Astrocyte (in vitro differentiated cells and primary cell): ENCODE measurements around the gene SLC38A3. TPM values are rescaled to one million over a fixed set of nuclear protein-coding genes. Genes with fewer than 3 reads are reported as not detected.
A peak's percentile ranks its signal among the peaks of the same experiment; 100 is the strongest.

Experiments used
- DNase-seq: peaks from one replicate; pipeline ENCODE4 v3.0.0-alpha.2; 2010; ENCODE audit warnings: low read depth
- FAIRE-seq: peaks from 2 replicates; lab custom pipeline; 2011; peaks lifted over from hg19 to GRCh38; lab: Jason Lieb, UNC
- H2AFZ ChIP-seq: 2 replicates; pipeline ENCODE4 v1.6.0; 2012; ENCODE audit warnings: low read depth, low read length, inconsistent platforms
- H3K27ac ChIP-seq: 2 replicates; pipeline ENCODE4 v1.5.1; 2011; ENCODE audit warnings: low read depth, low read length, inconsistent platforms
- H3K27me3 ChIP-seq: 2 replicates; pipeline ENCODE4 v1.6.0; 2011; ENCODE audit warnings: low read length, inconsistent platforms; ENCODE audit not compliant: insufficient read depth
- H3K36me3 ChIP-seq: 2 replicates; pipeline ENCODE4 v1.5.1; 2011; ENCODE audit warnings: low read length, inconsistent platforms; ENCODE audit not compliant: insufficient read depth
- H3K4me1 ChIP-seq: 2 replicates; pipeline ENCODE4 v1.5.1; 2011; ENCODE audit warnings: low read length, inconsistent platforms; ENCODE audit not compliant: insufficient read depth
- H3K4me2 ChIP-seq: 2 replicates; pipeline ENCODE4 v1.6.0; 2012; ENCODE audit warnings: low read length, inconsistent platforms
- H3K4me3 ChIP-seq: 2 replicates; pipeline ENCODE4 v1.5.1; 2011; ENCODE audit warnings: low read depth, mild to moderate bottlenecking, low read length, inconsistent platforms; ENCODE audit not compliant: insufficient read depth
- H3K79me2 ChIP-seq: 2 replicates; pipeline ENCODE4 v1.6.0; 2012; ENCODE audit warnings: mild to moderate bottlenecking, low read length, inconsistent platforms; ENCODE audit not compliant: insufficient read depth
- H3K9ac ChIP-seq: 2 replicates; pipeline ENCODE4 v1.6.0; 2012; ENCODE audit warnings: mild to moderate bottlenecking, low read length, inconsistent platforms
- H3K9me3 ChIP-seq: 2 replicates; pipeline ENCODE4 v1.5.1; 2012; ENCODE audit warnings: low read depth, mild to moderate bottlenecking, low read length, inconsistent platforms; ENCODE audit not compliant: insufficient read depth
- H4K20me1 ChIP-seq: 2 replicates; pipeline ENCODE4 v1.6.0; 2012; ENCODE audit warnings: low read length, inconsistent platforms; ENCODE audit not compliant: insufficient read depth
- H3K27ac Mint-ChIP-seq: one replicate; pipeline ENCODE4 v1.8.0; 2021; ENCODE audit warnings: mild to moderate bottlenecking, mixed read lengths; ENCODE audit not compliant: unreplicated experiment
- H3K27me3 Mint-ChIP-seq: one replicate; pipeline ENCODE4 v1.8.0; 2021; ENCODE audit warnings: low read depth, mixed read lengths; ENCODE audit not compliant: unreplicated experiment
- H3K36me3 Mint-ChIP-seq: one replicate; pipeline ENCODE4 v1.8.0; 2021; ENCODE audit warnings: low read depth, mixed read lengths; ENCODE audit not compliant: unreplicated experiment
- H3K4me1 Mint-ChIP-seq: one replicate; pipeline ENCODE4 v1.8.0; 2021; ENCODE audit warnings: low read depth, mixed read lengths; ENCODE audit not compliant: unreplicated experiment
- H3K4me3 Mint-ChIP-seq: one replicate; pipeline ENCODE4 v1.8.0; 2021; ENCODE audit warnings: mild to moderate bottlenecking, moderate library complexity, mixed read lengths; ENCODE audit not compliant: unreplicated experiment
- H3K9me3 Mint-ChIP-seq: one replicate; pipeline ENCODE4 v1.8.0; 2021; ENCODE audit warnings: mild to moderate bottlenecking, mixed read lengths; ENCODE audit not compliant: unreplicated experiment
- CTCF ChIP-seq: IDR thresholded peaks from 2 replicates; pipeline ENCODE4 v1.5.1; 2011; ENCODE audit warnings: low read depth, mild to moderate bottlenecking, inconsistent platforms, low read length, moderate library complexity; ENCODE audit not compliant: insufficient read depth
- EZH2 ChIP-seq: IDR thresholded peaks from 2 replicates; pipeline ENCODE4 v1.6.1; 2012; ENCODE audit warnings: mild to moderate bottlenecking, low read length, inconsistent platforms; ENCODE audit not compliant: insufficient read depth
- total RNA-seq: library from RNA; stranded (reverse); gene quantifications from 2 replicates; pipeline ENCODE4 v1.2.1, GENCODE V29; 2021

SLC38A3 gene
- total RNA-seq, 1 donor from 2014 or later, result 0.68 TPM

DNA sequence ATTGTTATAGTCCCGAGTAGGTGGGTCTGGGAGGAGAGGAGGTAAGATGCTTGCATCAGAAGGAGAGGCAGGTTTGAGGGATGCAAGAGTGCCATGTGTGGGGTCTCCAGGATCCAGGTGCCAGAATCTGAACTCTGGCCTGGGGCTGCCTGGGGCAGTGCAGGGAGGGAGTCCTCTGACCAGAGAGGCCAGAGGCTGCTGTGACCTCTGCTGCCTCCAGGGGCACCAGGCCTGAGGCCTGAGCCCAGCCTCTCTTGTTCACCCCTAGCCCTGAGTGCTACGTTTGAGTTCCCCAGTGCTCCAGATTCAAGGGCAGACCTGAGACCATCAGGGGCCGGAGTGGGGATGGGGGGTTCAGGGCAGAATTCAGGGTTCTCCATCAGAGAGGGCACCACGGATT lies 7.4 kb downstream of the SLC38A3 start:
- no peak overlapping the region for H3K4me3 ChIP-seq
- Mint-ChIP-seq H3K27me3 (peaks cover 24% of the 10 kb centered on the region), H3K36me3 (no peaks in the 10 kb centered on the region), H3K4me1 (peaks cover 4% of the 10 kb centered on the region), H3K4me3 (no peak overlapping the region), H3K9me3 (no peaks in the 10 kb centered on the region), H3K27ac (peak overlapping the region; percentile 75)
- H2AFZ ChIP-seq, result no peak overlapping the region
- no peak for TF ChIP-seq EZH2
- TF ChIP-seq CTCF, result no peak
- DNase-seq, result no peak
- no peak overlapping the region for H3K9ac ChIP-seq
- no peaks in the 10 kb centered on the region for H3K9me3 ChIP-seq
- FAIRE-seq, result no peak
- H3K27ac ChIP-seq, result no peak overlapping the region
- no peaks in the 10 kb centered on the region for H3K27me3 ChIP-seq
- H3K36me3 ChIP-seq, result no peaks in the 10 kb centered on the region
- H4K20me1 ChIP-seq, result no peaks in the 10 kb centered on the region
- no peaks in the 10 kb centered on the region for H3K79me2 ChIP-seq
- no peak overlapping the region for H3K4me2 ChIP-seq
- H3K4me1 ChIP-seq, result no peaks in the 10 kb centered on the region

- no peaks in the 10 kb centered on the region for H3K9me3 ChIP-seq
- Mint-ChIP-seq H3K27me3 (peaks cover 27% of the 10 kb centered on the region), H3K27ac (no peak overlapping the region), H3K36me3 (no peaks in the 10 kb centered on the region), H3K9me3 (no peaks in the 10 kb centered on the region), H3K4me1 (peaks cover 4% of the 10 kb centered on the region), H3K4me3 (no peak overlapping the region)
- no peak overlapping the region for H3K4me2 ChIP-seq
- FAIRE-seq (no peak), DNase-seq (no peak)
- no peaks in the 10 kb centered on the region for H3K36me3 ChIP-seq
- H2AFZ ChIP-seq, result no peak overlapping the region
- no peaks in the 10 kb centered on the region for H3K79me2 ChIP-seq
- TF ChIP-seq CTCF, result no peak
- no peak for TF ChIP-seq EZH2
- no peak overlapping the region for H3K9ac ChIP-seq
- no peaks in the 10 kb centered on the region for H4K20me1 ChIP-seq
- H3K4me3 ChIP-seq, result no peak overlapping the region
- H3K27me3 ChIP-seq, result peaks cover 2% of the 10 kb centered on the region
- no peak overlapping the region for H3K27ac ChIP-seq
- H3K4me1 ChIP-seq, result no peaks in the 10 kb centered on the region
These were observed 7.9 kb downstream of the SLC38A3 start for GRCh38 chr3:50212971-50213370.

- TF ChIP-seq CTCF, result no peak
- no peak for TF ChIP-seq EZH2
- peaks cover 28% of the 10 kb centered on the region for H3K27me3 Mint-ChIP-seq
- no peaks in the 10 kb centered on the region for H3K79me2 ChIP-seq
- H3K27me3 ChIP-seq, result peaks cover 2% of the 10 kb centered on the region
- H3K9ac ChIP-seq, result no peak overlapping the region
- H4K20me1 ChIP-seq, result no peaks in the 10 kb centered on the region
- no peak overlapping the region for H3K4me2 ChIP-seq
- no peak overlapping the region for H3K4me3 ChIP-seq
- H3K4me1 Mint-ChIP-seq, result peaks cover 4% of the 10 kb centered on the region
- no peak for DNase-seq
- H3K27ac Mint-ChIP-seq, result no peak overlapping the region
- H3K36me3 Mint-ChIP-seq, result no peaks in the 10 kb centered on the region
- no peak overlapping the region for H3K27ac ChIP-seq
- FAIRE-seq, result no peak
- H3K9me3 Mint-ChIP-seq, result no peaks in the 10 kb centered on the region
- H3K36me3 ChIP-seq, result no peaks in the 10 kb centered on the region
- no peaks in the 10 kb centered on the region for H3K4me1 ChIP-seq
- no peak overlapping the region for H2AFZ ChIP-seq
- no peak overlapping the region for H3K4me3 Mint-ChIP-seq
- no peaks in the 10 kb centered on the region for H3K9me3 ChIP-seq
These were observed 8.3 kb downstream of the SLC38A3 start for GRCh38 chr3:50213373-50213772.
